Measurements from ENCODE around the gene ATP11B. TPM values are rescaled to one million over a fixed set of nuclear protein-coding genes. Genes with fewer than 3 reads are reported as not detected.
A peak's percentile ranks its signal among the peaks of the same experiment; 100 is the strongest.

The ATP11B gene
- total RNA-seq, 6 donors from 2014 or later: 56.4 to 102 (median 83.2) TPM

GRCh38 chr3:182904164-182904563 is 110.9 kb downstream of the ATP11B start:
- Histone ChIP-seq H3K27me3 (no peaks in the 10 kb centered on the region), H3K9me3 (no peaks in the 10 kb centered on the region), H3K27ac (no peak overlapping the region), H3K4me3 (no peak overlapping the region), H3K4me1 (no peaks in the 10 kb centered on the region), H3K36me3 (peaks cover 0 to 55% (median 12%) of the 10 kb centered on the region in 4 donors)
- no peak for DNase-seq
- 92 to 94% methylated on average over 3 of the region's 3 CpGs for WGBS, 2 donors
- ATAC-seq (ENCODE audit: low FRiP score in 2 of 2): no peak
- TF ChIP-seq POLR2A (IDR thresholded peaks at IDR 0.05) (no peak), POLR2AphosphoS5 (IDR thresholded peaks at IDR 0.05) (no peak), EP300 (IDR thresholded peaks at IDR 0.05) (no peak)
- TF ChIP-seq, protein P1, sequence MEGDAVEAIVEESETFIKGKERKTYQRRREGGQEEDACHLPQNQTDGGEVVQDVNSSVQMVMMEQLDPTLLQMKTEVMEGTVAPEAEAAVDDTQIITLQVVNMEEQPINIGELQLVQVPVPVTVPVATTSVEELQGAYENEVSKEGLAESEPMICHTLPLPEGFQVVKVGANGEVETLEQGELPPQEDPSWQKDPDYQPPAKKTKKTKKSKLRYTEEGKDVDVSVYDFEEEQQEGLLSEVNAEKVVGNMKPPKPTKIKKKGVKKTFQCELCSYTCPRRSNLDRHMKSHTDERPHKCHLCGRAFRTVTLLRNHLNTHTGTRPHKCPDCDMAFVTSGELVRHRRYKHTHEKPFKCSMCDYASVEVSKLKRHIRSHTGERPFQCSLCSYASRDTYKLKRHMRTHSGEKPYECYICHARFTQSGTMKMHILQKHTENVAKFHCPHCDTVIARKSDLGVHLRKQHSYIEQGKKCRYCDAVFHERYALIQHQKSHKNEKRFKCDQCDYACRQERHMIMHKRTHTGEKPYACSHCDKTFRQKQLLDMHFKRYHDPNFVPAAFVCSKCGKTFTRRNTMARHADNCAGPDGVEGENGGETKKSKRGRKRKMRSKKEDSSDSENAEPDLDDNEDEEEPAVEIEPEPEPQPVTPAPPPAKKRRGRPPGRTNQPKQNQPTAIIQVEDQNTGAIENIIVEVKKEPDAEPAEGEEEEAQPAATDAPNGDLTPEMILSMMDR (IDR thresholded peaks at IDR 0.05): no peak

- TF ChIP-seq POLR2AphosphoS5 (IDR thresholded peaks at IDR 0.05) (no peak), EP300 (IDR thresholded peaks at IDR 0.05) (no peak), POLR2A (IDR thresholded peaks at IDR 0.05) (no peak)
- TF ChIP-seq, protein P1 (IDR thresholded peaks at IDR 0.05): no peak
- H3K4me1 ChIP-seq: no peaks in the 10 kb centered on the region
- H3K4me3 ChIP-seq: no peak overlapping the region
- no peak overlapping the region for H3K27ac ChIP-seq
- WGBS, 2 donors: 97 to 98% methylated on average over 4 of the region's 4 CpGs
- H3K36me3 ChIP-seq: peaks cover 0 to 50% (median 12%) of the 10 kb centered on the region in 4 donors
- DNase-seq (no peak), ATAC-seq (ENCODE audit: low FRiP score in 2 of 2) (no peak)
- no peaks in the 10 kb centered on the region for H3K27me3 ChIP-seq
- no peaks in the 10 kb centered on the region for H3K9me3 ChIP-seq
These were observed 112.3 kb downstream of the ATP11B start for GRCh38 chr3:182905623-182906022.

DNA sequence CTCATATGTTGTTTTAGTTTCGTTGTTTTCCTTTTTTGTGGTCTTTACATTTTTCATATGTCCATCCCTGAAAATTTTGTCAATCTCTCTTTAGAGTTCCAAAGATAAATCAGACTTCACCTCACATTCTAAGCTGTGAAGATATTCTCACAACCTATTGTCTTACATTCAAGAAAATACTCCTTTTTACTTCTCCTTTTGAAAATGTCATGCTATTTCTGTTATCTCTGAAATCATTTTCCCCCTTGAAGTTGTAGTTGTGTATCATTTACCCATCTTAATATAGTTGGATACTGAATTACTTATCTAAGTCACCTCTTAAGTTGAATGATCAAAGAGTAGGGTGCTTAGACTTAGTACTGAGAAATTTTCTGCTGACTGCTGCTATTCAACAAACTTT is 112.7 kb downstream of the ATP11B start:
- Histone ChIP-seq H3K27me3 (no peaks in the 10 kb centered on the region), H3K4me3 (no peak overlapping the region), H3K36me3 (peaks cover 0 to 50% (median 12%) of the 10 kb centered on the region in 4 donors), H3K27ac (no peak overlapping the region), H3K4me1 (no peaks in the 10 kb centered on the region), H3K9me3 (no peaks in the 10 kb centered on the region)
- ATAC-seq (ENCODE audit: low FRiP score in 2 of 2) (no peak), DNase-seq (no peak)
- TF ChIP-seq EP300 (IDR thresholded peaks at IDR 0.05): no peak
- TF ChIP-seq POLR2AphosphoS5 (IDR thresholded peaks at IDR 0.05): no peak
- TF ChIP-seq, protein P1 (IDR thresholded peaks at IDR 0.05): no peak
- WGBS, 2 donors: 91 to 100% methylated on average over 1 of the region's 1 CpG

DNA sequence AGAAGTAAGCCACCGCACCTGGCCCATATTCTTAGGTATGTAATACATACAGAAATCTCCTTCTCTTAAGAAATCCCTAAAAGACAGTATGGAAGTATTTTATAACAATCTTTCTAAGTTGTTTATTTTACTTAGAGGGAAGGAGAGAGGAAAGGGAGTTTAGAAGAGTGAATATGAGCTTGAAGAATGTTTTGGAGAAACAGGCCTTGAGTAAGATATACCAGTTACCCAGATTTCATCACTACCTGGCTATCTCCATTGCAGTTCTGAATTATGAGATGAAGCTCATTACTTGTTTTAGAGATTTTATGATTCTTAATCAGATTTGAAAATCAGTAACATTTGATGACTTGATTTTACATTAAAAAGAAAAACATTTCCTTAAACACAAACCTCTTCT is 115.2 kb downstream of the ATP11B start:
- TF ChIP-seq, protein P1 (IDR thresholded peaks at IDR 0.05): no peak
- TF ChIP-seq POLR2AphosphoS5 (IDR thresholded peaks at IDR 0.05) (no peak), EP300 (IDR thresholded peaks at IDR 0.05) (no peak), POLR2A (IDR thresholded peaks at IDR 0.05) (no peak)
- Histone ChIP-seq H3K27me3 (no peaks in the 10 kb centered on the region), H3K4me3 (no peak overlapping the region), H3K27ac (no peak overlapping the region), H3K9me3 (no peaks in the 10 kb centered on the region), H3K36me3 (peaks cover 0 to 33% (median 11%) of the 10 kb centered on the region in 4 donors), H3K4me1 (no peaks in the 10 kb centered on the region)
- 89 to 100% methylated on average over 1 of the region's 1 CpG for WGBS, 2 donors
- ATAC-seq (ENCODE audit: low FRiP score in 2 of 2): no peak
- no peak for DNase-seq

DNA sequence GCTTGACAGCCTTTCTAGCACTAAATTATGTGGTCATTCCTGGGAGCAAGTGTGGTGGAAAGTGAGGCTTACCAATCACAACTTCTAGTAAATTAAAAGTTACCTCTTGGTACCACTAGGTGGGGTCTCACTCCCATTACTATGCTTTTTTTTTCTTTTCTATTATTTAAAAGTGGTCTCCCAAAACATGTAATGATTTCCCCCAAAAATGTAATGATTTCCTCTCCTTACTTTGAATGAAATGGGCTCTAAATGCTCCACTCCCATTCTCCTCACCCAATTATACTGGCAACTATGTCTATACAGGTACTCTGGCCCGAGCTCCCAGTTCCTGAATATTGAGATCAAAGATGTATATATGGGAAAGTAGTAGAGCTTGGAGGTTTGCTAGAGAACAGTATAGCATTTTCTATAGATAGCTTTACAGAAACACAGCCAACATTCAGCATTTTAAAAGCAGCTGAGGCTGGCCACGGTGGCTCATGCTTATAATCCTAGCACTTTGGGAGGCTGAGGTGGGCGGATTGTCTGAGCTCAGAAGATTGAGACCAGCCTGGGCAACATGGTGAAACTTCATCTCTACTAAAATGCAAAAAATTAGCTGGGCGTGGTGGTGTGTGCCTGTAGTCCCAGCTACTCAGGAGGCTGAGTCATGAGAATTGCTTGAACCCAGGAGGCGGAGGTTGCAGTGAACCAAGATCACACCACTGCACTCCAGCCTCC is 116.2 kb downstream of the ATP11B start:
- H3K36me3 ChIP-seq: peaks cover 0 to 34% (median 17%) of the 10 kb centered on the region in 4 donors
- no peak for TF ChIP-seq POLR2AphosphoS5 (IDR thresholded peaks at IDR 0.05)
- TF ChIP-seq, protein P1 (IDR thresholded peaks at IDR 0.05): peak in 4 of 6 experiments; percentile 18 to 32 (median 24)
- DNase-seq: no peak

More for the DNA sequence above, 116.2 kb downstream of the ATP11B start:
- ATAC-seq (ENCODE audit: low FRiP score in 2 of 2): no peak
- Histone ChIP-seq H3K9me3 (no peaks in the 10 kb centered on the region), H3K27me3 (no peaks in the 10 kb centered on the region), H3K27ac (no peak overlapping the region), H3K4me3 (no peak overlapping the region), H3K4me1 (no peaks in the 10 kb centered on the region)
- 93 to 98% methylated on average over 5 of the region's 5 CpGs for WGBS, 2 donors
